IMR-90 (cell line): ENCODE data around the gene FLT4.

ENCODE experiments used
- CTCF ChIP-seq: conservative IDR thresholded peaks from 2 replicates; pipeline ENCODE4 v1.5.1; 2012; ENCODE audit warnings: mild to moderate bottlenecking, low read depth, low read length, improper control_type of control experiment
- MAFK ChIP-seq: IDR thresholded peaks from 2 replicates; pipeline ENCODE4 v1.6.1; 2012; ENCODE audit warnings: low read depth, low read length, improper control_type of control experiment
- RAD21 ChIP-seq: IDR thresholded peaks from 2 replicates; pipeline ENCODE4 v1.6.1; 2012; ENCODE audit warnings: low read length, improper control_type of control experiment
- RFX5 ChIP-seq: IDR thresholded peaks from 2 replicates; pipeline ENCODE4 v1.8.0; 2012; ENCODE audit warnings: low read depth, mild to moderate bottlenecking, low read length, moderate library complexity
- SMC3 ChIP-seq: fragments of 150-350 bp; IDR thresholded peaks from 2 replicates; pipeline ENCODE4 v1.6.1; 2016; ENCODE audit warnings: low read depth, mild to moderate bottlenecking, antibody characterized with exemption, low read length, moderate library complexity
- USF2 ChIP-seq: fragments of 150-350 bp; IDR thresholded peaks from 2 replicates; pipeline ENCODE4 v1.6.1; 2017; ENCODE audit warnings: mild to moderate bottlenecking, antibody characterized with exemption, low read length, low read depth

- TF ChIP-seq CTCF (no peak), SMC3 (no peak), MAFK (no peak), RAD21 (no peak), USF2 (no peak), RFX5 (no peak)
Measured at GRCh38 chr5:180641566-180641900, 7.9 kb downstream of the FLT4 start.
